Type B pancreatic cell (in vitro differentiated cells): ENCODE results near the gene STEAP3. TPM values are rescaled to one million over a fixed set of nuclear protein-coding genes. Genes with fewer than 3 reads are reported as not detected.

Source experiments
- DNase-seq: peaks from one replicate; pipeline ENCODE4 v3.0.0; 2021; ENCODE audit warnings: mixed read lengths; ENCODE audit not compliant: unreplicated experiment; ENCODE audit errors: extremely low spot score
- H3K27ac Mint-ChIP-seq: 2 replicates; pipeline ENCODE4 v1.8.0; 2021; ENCODE audit warnings: mild to moderate bottlenecking, mixed read lengths
- H3K27me3 Mint-ChIP-seq: 2 replicates; pipeline ENCODE4 v1.8.0; 2021; ENCODE audit warnings: mixed read lengths
- H3K36me3 Mint-ChIP-seq: 2 replicates; pipeline ENCODE4 v1.8.0; 2021; ENCODE audit warnings: mixed read lengths
- H3K4me1 Mint-ChIP-seq: one replicate; pipeline ENCODE4 v1.8.0; 2021; ENCODE audit warnings: mixed read lengths; ENCODE audit not compliant: unreplicated experiment
- H3K4me3 Mint-ChIP-seq: 2 replicates; pipeline ENCODE4 v1.8.0; 2021; ENCODE audit warnings: mild to moderate bottlenecking, mixed read lengths
- H3K9me3 Mint-ChIP-seq: 2 replicates; pipeline ENCODE4 v1.8.0; 2021; ENCODE audit warnings: mixed read lengths
- CTCF ChIP-seq: fragments of 200-600 bp; sonication (generic); conservative IDR thresholded peaks from 2 replicates; pipeline ENCODE4 v1.5.0; 2021; ENCODE audit warnings: antibody characterized with exemption, mild to moderate bottlenecking
- total RNA-seq: library from RNA; stranded (reverse); gene quantifications from 2 replicates; pipeline ENCODE4 v1.2.1, GENCODE V29; 2021; ENCODE audit warnings: low replicate concordance

The STEAP3 gene
- total RNA-seq, 1 donor from 2014 or later: 19.0 TPM

GRCh38 chr2:119201815-119202214, 21.8 kb upstream of the STEAP3 start:
- no peak for DNase-seq
- no peak overlapping the region for H3K4me3 Mint-ChIP-seq
- H3K4me1 Mint-ChIP-seq: peaks cover 4% of the 10 kb centered on the region
- no peak overlapping the region for H3K27ac Mint-ChIP-seq
- peaks cover 29% of the 10 kb centered on the region for H3K27me3 Mint-ChIP-seq
- H3K9me3 Mint-ChIP-seq: no peaks in the 10 kb centered on the region
- no peaks in the 10 kb centered on the region for H3K36me3 Mint-ChIP-seq
- TF ChIP-seq CTCF: no peak

- no peak overlapping the region for H3K27ac Mint-ChIP-seq
- no peaks in the 10 kb centered on the region for H3K9me3 Mint-ChIP-seq
- H3K4me3 Mint-ChIP-seq: no peak overlapping the region
- peaks cover 4% of the 10 kb centered on the region for H3K4me1 Mint-ChIP-seq
- peaks cover 22% of the 10 kb centered on the region for H3K27me3 Mint-ChIP-seq
- no peaks in the 10 kb centered on the region for H3K36me3 Mint-ChIP-seq
- no peak for DNase-seq
- TF ChIP-seq CTCF: no peak
Measured at GRCh38 chr2:119202610-119203310, 20.9 kb upstream of the STEAP3 start.

- Mint-ChIP-seq H3K27ac (no peak overlapping the region), H3K4me3 (no peak overlapping the region), H3K4me1 (no peaks in the 10 kb centered on the region), H3K27me3 (peaks cover 24% of the 10 kb centered on the region), H3K9me3 (no peaks in the 10 kb centered on the region), H3K36me3 (no peaks in the 10 kb centered on the region)
- DNase-seq: no peak
- no peak for TF ChIP-seq CTCF
Measured at GRCh38 chr2:119204525-119204924, 19.1 kb upstream of the STEAP3 start.

GRCh38 chr2:119205001-119205706, 18.5 kb upstream of the STEAP3 start:
- H3K27ac Mint-ChIP-seq: no peak overlapping the region
- TF ChIP-seq CTCF: no peak
- H3K36me3 Mint-ChIP-seq: no peaks in the 10 kb centered on the region
- H3K27me3 Mint-ChIP-seq: peaks cover 27% of the 10 kb centered on the region
- no peaks in the 10 kb centered on the region for H3K4me1 Mint-ChIP-seq
- H3K4me3 Mint-ChIP-seq: no peak overlapping the region
- DNase-seq: no peak
- H3K9me3 Mint-ChIP-seq: no peaks in the 10 kb centered on the region

GRCh38 chr2:119206201-119206600, 17.4 kb upstream of the STEAP3 start:
- Mint-ChIP-seq H3K9me3 (no peaks in the 10 kb centered on the region), H3K27ac (no peak overlapping the region), H3K27me3 (peaks cover 26% of the 10 kb centered on the region), H3K4me3 (no peak overlapping the region), H3K4me1 (no peaks in the 10 kb centered on the region), H3K36me3 (no peaks in the 10 kb centered on the region)
- DNase-seq: no peak
- TF ChIP-seq CTCF: no peak
